Measurements from ENCODE around the gene LEFTY2. TPM values are rescaled to one million over a fixed set of nuclear protein-coding genes. Genes with fewer than 3 reads are reported as not detected.

LEFTY2 gene
- total and polyA plus RNA-seq, 4 donors: 0.11 to 0.52 (median 0.35) TPM

- H3K9me3 ChIP-seq (ENCODE audit: control insufficient read depth in 4 of 4, insufficient read depth in 3 of 4, low read length in 3 of 4): peaks cover 0 to 2% (median 0%) of the 10 kb centered on the region in 4 donors
- TF ChIP-seq, protein P1, sequence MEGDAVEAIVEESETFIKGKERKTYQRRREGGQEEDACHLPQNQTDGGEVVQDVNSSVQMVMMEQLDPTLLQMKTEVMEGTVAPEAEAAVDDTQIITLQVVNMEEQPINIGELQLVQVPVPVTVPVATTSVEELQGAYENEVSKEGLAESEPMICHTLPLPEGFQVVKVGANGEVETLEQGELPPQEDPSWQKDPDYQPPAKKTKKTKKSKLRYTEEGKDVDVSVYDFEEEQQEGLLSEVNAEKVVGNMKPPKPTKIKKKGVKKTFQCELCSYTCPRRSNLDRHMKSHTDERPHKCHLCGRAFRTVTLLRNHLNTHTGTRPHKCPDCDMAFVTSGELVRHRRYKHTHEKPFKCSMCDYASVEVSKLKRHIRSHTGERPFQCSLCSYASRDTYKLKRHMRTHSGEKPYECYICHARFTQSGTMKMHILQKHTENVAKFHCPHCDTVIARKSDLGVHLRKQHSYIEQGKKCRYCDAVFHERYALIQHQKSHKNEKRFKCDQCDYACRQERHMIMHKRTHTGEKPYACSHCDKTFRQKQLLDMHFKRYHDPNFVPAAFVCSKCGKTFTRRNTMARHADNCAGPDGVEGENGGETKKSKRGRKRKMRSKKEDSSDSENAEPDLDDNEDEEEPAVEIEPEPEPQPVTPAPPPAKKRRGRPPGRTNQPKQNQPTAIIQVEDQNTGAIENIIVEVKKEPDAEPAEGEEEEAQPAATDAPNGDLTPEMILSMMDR (IDR thresholded peaks at IDR 0.05; ENCODE audit: control extremely low read depth, extremely low read depth): no peak
- WGBS, 2 donors: 76 to 98% methylated on average over 4 of the region's 4 CpGs
- DNase-seq (no peak), ATAC-seq (ENCODE audit: insufficient read depth, low FRiP score) (no peak)
- no peak overlapping the region for H3K27ac ChIP-seq (ENCODE audit: low read depth in 1 of 2, low read length in 1 of 2)
- H3K4me1 ChIP-seq (ENCODE audit: control insufficient read depth in 5 of 5, insufficient read depth in 5 of 5, low read length in 5 of 5): peaks cover 4 to 9% (median 6%) of the 10 kb centered on the region in 5 donors
- no peaks in the 10 kb centered on the region for H3K36me3 ChIP-seq (ENCODE audit: control insufficient read depth in 4 of 4, insufficient read depth in 4 of 4, low read length in 4 of 4)
- H3K27me3 ChIP-seq (ENCODE audit: control insufficient read depth in 3 of 3, insufficient read depth in 3 of 3, low read length in 2 of 3): no peaks in the 10 kb centered on the region
- no peak overlapping the region for H3K9ac ChIP-seq (ENCODE audit: insufficient read depth in 1 of 2, low read length in 2 of 2)
- H3K4me3 ChIP-seq: no peak overlapping the region
Measured at GRCh38 chr1:225946082-225946620, 5.1 kb upstream of the LEFTY2 start.

- TF ChIP-seq, protein P1 (IDR thresholded peaks at IDR 0.05; ENCODE audit: control extremely low read depth, extremely low read depth): no peak
Measured at GRCh38 chr1:225945564-225945963, 4.5 kb upstream of the LEFTY2 start.

DNA sequence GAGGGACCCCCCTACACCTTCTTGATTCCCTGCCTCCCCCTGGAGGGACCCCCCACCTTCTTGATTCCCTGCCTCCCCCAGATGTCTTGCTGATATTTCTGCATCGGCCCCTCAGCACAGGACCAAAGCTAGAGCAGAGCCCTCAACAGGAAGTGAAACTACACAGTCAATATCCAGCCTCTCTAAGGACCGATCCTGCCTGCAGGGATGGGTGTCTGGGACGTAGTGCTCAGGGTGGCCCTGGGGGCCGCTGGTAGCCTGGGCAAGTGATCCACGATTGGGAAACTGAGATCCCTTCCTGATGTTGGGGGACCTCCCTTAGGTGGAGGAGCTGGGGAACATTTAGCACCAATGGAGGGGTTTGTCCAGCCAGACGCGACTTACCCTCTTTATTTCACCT is 3.9 kb upstream of the LEFTY2 start:
- Histone ChIP-seq H3K9ac (ENCODE audit: insufficient read depth in 1 of 2, low read length in 2 of 2) (no peak overlapping the region), H3K4me3 (no peak overlapping the region), H3K27ac (ENCODE audit: low read depth in 1 of 2, low read length in 1 of 2) (no peak overlapping the region), H3K4me1 (ENCODE audit: control insufficient read depth in 5 of 5, insufficient read depth in 5 of 5, low read length in 5 of 5) (peaks cover 5 to 19% (median 10%) of the 10 kb centered on the region in 5 donors), H3K9me3 (ENCODE audit: control insufficient read depth in 4 of 4, insufficient read depth in 3 of 4, low read length in 3 of 4) (peaks cover 0 to 2% (median 0%) of the 10 kb centered on the region in 4 donors), H3K27me3 (ENCODE audit: control insufficient read depth in 3 of 3, insufficient read depth in 3 of 3, low read length in 2 of 3) (no peaks in the 10 kb centered on the region), H3K36me3 (ENCODE audit: control insufficient read depth in 4 of 4, insufficient read depth in 4 of 4, low read length in 4 of 4) (no peaks in the 10 kb centered on the region)
- DNase-seq: no peak
- TF ChIP-seq, protein P1 (IDR thresholded peaks at IDR 0.05; ENCODE audit: control extremely low read depth, extremely low read depth): no peak
- ATAC-seq (ENCODE audit: insufficient read depth, low FRiP score): no peak
- WGBS, 2 donors: 55 to 66% methylated on average over 7 of the region's 7 CpGs

More at GRCh38 chr1:225945564-225945963, 4.5 kb upstream of the LEFTY2 start:
- no peak overlapping the region for H3K9ac ChIP-seq (ENCODE audit: insufficient read depth in 1 of 2, low read length in 2 of 2)
- DNase-seq (no peak), ATAC-seq (ENCODE audit: insufficient read depth, low FRiP score) (no peak)
- peaks cover 4 to 13% (median 10%) of the 10 kb centered on the region in 5 donors for H3K4me1 ChIP-seq (ENCODE audit: control insufficient read depth in 5 of 5, insufficient read depth in 5 of 5, low read length in 5 of 5)
- WGBS, 2 donors: 64 to 77% methylated on average over 4 of the region's 4 CpGs
- H3K9me3 ChIP-seq (ENCODE audit: control insufficient read depth in 4 of 4, insufficient read depth in 3 of 4, low read length in 3 of 4): peaks cover 0 to 2% (median 0%) of the 10 kb centered on the region in 4 donors
- no peaks in the 10 kb centered on the region for H3K36me3 ChIP-seq (ENCODE audit: control insufficient read depth in 4 of 4, insufficient read depth in 4 of 4, low read length in 4 of 4)
- no peak overlapping the region for H3K27ac ChIP-seq (ENCODE audit: low read depth in 1 of 2, low read length in 1 of 2)
- H3K4me3 ChIP-seq: no peak overlapping the region
- H3K27me3 ChIP-seq (ENCODE audit: control insufficient read depth in 3 of 3, insufficient read depth in 3 of 3, low read length in 2 of 3): no peaks in the 10 kb centered on the region

GRCh38 chr1:225944387-225944786 is 3.4 kb upstream of the LEFTY2 start:
- Histone ChIP-seq H3K36me3 (ENCODE audit: control insufficient read depth in 4 of 4, insufficient read depth in 4 of 4, low read length in 4 of 4) (no peaks in the 10 kb centered on the region), H3K9me3 (ENCODE audit: control insufficient read depth in 4 of 4, insufficient read depth in 3 of 4, low read length in 3 of 4) (peaks cover 0 to 2% (median 0%) of the 10 kb centered on the region in 4 donors), H3K27ac (ENCODE audit: low read depth in 1 of 2, low read length in 1 of 2) (no peak overlapping the region), H3K4me3 (no peak overlapping the region), H3K4me1 (ENCODE audit: control insufficient read depth in 5 of 5, insufficient read depth in 5 of 5, low read length in 5 of 5) (peaks cover 5 to 19% (median 10%) of the 10 kb centered on the region in 5 donors), H3K27me3 (ENCODE audit: control insufficient read depth in 3 of 3, insufficient read depth in 3 of 3, low read length in 2 of 3) (no peaks in the 10 kb centered on the region), H3K9ac (ENCODE audit: insufficient read depth in 1 of 2, low read length in 2 of 2) (no peak overlapping the region)
- TF ChIP-seq, protein P1 (IDR thresholded peaks at IDR 0.05; ENCODE audit: control extremely low read depth, extremely low read depth): no peak
- DNase-seq (no peak), ATAC-seq (ENCODE audit: insufficient read depth, low FRiP score) (no peak)
- 67 to 84% methylated on average over 2 of the region's 2 CpGs for WGBS, 2 donors

Measured in lung (tissue), 12 donors.